Cardiac fibroblast (primary cell): ENCODE measurements around the gene GALNT13.

Experiments
- DNase-seq, 2 donors: peaks; one replicate each; pipeline versions ENCODE4 v3.0.0 to v3.0.0-alpha.2; 2010; ENCODE audit warnings: low read depth in 2 of 2
- H3K4me3 ChIP-seq, 2 donors: replicated peaks in 1 of 2; 1 replicate in 1 of 2; 2 replicates in 1 of 2; pipeline ENCODE4 v1.5.1; 2011; ENCODE audit warnings: low read depth in 2 of 2, low read length in 2 of 2, mild to moderate bottlenecking in 2 of 2, moderate library complexity in 1 of 2
- CTCF ChIP-seq: IDR thresholded peaks from one replicate; pipeline ENCODE4 v1.5.1; 2011; ENCODE audit warnings: low read depth, mild to moderate bottlenecking, low read length, inconsistent platforms

The GALNT13 gene

GRCh38 chr2:154443919-154444318, 572.2 kb downstream of the GALNT13 start:
- DNase-seq, result no peak
- H3K4me3 ChIP-seq, result no peak overlapping the region
- no peak for TF ChIP-seq CTCF

GRCh38 chr2:154446324-154446723, 574.6 kb downstream of the GALNT13 start:
- no peak for DNase-seq
- no peak overlapping the region for H3K4me3 ChIP-seq
- no peak for TF ChIP-seq CTCF

- no peak for TF ChIP-seq CTCF
- no peak overlapping the region for H3K4me3 ChIP-seq
- DNase-seq, result no peak
Measured at GRCh38 chr2:154447727-154448418, 576.2 kb downstream of the GALNT13 start.

GRCh38 chr2:154449951-154450658, 578.4 kb downstream of the GALNT13 start:
- no peak overlapping the region for H3K4me3 ChIP-seq
- no peak for TF ChIP-seq CTCF
- DNase-seq, result no peak

- no peak for DNase-seq
- no peak overlapping the region for H3K4me3 ChIP-seq
- no peak for TF ChIP-seq CTCF
Measured at GRCh38 chr2:154452471-154452870, 580.7 kb downstream of the GALNT13 start.

GRCh38 chr2:154452906-154453493, 581.3 kb downstream of the GALNT13 start:
- DNase-seq, result peak; percentile 26 to 45
- TF ChIP-seq CTCF, result peak; percentile 39
- H3K4me3 ChIP-seq, result no peak overlapping the region
